GM18951 (cell line): ENCODE results near the gene SELENOM.

Experiments used
- POLR2A ChIP-seq: IDR thresholded peaks from 4 replicates; pipeline ENCODE4 v1.6.1; 2011; ENCODE audit warnings: mild to moderate bottlenecking; ENCODE audit not compliant: insufficient read length, insufficient read depth; ENCODE audit errors: extremely low read depth
- in situ Hi-C: fragments of 300-500 bp; cut with MboI; formaldehyde crosslinking; loops from one replicate; pipeline ENCODE4 v1.12.0; 2022; ENCODE audit warnings: low sequenced_read_pairs, mixed read lengths, inconsistent platforms; ENCODE audit not compliant: unreplicated experiment

SELENOM gene

GRCh38 chr22:31055117-31055634 is 52.2 kb downstream of the SELENOM start:
- no peak for TF ChIP-seq POLR2A
- in situ Hi-C loops = no loop called here
